Fibroblast of lung (primary cell): Measurements from ENCODE around the gene B3GNT8.

Source experiments
- EZH2 ChIP-seq: IDR thresholded peaks from 2 replicates; pipeline ENCODE4 v1.5.1; 2012; ENCODE audit warnings: low read length, control low read depth, mild to moderate bottlenecking; ENCODE audit errors: missing control alignments
- TF ChIP-seq, protein P1 (sequence below), 2 donors: IDR thresholded peaks in 1 of 2; conservative IDR thresholded peaks in 1 of 2; 1 replicate in 1 of 2; 2 replicates in 1 of 2; pipeline ENCODE4 v1.5.1; 2011 to 2012; ENCODE audit warnings: low read length in 2 of 2, control low read depth in 1 of 2, inconsistent platforms in 1 of 2, low read depth in 1 of 2, mild to moderate bottlenecking in 1 of 2

DNA sequence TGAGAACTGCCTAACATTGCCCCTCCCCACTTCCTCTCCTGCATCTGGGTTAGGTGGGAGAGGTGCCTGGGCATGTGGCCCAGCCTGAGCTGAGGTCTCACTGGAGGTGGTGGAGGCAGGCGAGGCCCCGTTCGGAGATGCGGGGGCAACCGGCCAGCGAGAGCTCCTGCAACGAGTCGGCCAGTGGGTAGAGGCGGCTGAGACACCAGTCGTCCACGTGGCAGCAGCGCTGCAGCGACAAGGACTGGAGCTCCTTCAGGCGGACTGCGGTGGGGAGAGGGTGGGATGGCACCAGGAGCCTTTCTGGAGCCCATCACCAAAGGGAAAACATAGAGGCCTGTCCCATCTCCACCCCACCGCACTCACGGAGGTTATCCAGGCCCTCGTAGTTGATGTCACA lies 6.0 kb upstream of the B3GNT8 start:
- TF ChIP-seq EZH2 = no peak
- TF ChIP-seq, protein P1, sequence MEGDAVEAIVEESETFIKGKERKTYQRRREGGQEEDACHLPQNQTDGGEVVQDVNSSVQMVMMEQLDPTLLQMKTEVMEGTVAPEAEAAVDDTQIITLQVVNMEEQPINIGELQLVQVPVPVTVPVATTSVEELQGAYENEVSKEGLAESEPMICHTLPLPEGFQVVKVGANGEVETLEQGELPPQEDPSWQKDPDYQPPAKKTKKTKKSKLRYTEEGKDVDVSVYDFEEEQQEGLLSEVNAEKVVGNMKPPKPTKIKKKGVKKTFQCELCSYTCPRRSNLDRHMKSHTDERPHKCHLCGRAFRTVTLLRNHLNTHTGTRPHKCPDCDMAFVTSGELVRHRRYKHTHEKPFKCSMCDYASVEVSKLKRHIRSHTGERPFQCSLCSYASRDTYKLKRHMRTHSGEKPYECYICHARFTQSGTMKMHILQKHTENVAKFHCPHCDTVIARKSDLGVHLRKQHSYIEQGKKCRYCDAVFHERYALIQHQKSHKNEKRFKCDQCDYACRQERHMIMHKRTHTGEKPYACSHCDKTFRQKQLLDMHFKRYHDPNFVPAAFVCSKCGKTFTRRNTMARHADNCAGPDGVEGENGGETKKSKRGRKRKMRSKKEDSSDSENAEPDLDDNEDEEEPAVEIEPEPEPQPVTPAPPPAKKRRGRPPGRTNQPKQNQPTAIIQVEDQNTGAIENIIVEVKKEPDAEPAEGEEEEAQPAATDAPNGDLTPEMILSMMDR (conservative IDR thresholded peaks at IDR 0.05 in 1 of 2, IDR thresholded peaks at IDR 0.05 in 1 of 2; ENCODE audit: low read depth in 1 of 2, low read length in 2 of 2) = no peak
